ENCODE data around the gene CDC42.

DNA sequence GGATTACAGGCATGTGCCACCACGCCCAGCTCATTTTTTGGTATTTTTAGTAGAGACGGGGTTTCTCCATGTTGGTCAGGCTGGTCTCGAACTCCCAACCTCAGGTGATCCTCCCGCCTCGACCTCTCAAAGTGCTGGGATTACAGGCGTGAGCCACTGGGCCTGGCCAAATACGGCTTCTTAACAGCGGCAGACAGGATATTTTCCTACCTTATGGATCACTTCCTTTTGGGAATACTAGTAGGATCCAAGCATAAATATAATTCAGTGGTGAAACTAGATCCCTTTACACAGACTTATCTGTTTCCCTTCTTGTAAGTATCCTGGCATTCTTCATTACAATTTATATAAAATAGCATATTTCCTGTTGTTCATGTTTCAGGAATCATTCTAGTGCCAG lies 49.5 kb downstream of the CDC42 start:
- no peak for TF ChIP-seq POLR2A (IDR thresholded peaks at IDR 0.05)
- no peak for TF ChIP-seq CTCF (IDR thresholded peaks at IDR 0.05)
